ENCODE results near the gene HEG1.

The HEG1 gene

DNA sequence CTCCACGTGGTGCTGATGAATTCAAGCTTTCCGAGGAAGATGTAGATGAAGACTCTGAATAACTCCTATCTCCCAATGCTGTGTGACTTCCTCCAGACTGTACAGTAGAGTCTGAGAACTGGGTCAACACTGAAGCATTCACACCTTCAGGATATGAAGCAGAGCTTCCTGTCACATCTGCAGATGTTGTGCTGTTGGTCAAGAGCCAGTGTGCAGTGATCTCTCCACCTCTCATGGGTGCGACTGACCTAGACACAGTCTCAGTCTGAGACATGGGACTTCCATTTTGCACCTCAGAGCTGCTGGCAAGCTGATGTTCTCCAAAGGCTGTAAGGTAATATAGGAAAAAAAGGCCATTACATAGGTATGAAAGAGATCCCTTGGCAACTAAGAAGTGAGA, 36.5 kb downstream of the HEG1 start:
- TF ChIP-seq, protein P1, sequence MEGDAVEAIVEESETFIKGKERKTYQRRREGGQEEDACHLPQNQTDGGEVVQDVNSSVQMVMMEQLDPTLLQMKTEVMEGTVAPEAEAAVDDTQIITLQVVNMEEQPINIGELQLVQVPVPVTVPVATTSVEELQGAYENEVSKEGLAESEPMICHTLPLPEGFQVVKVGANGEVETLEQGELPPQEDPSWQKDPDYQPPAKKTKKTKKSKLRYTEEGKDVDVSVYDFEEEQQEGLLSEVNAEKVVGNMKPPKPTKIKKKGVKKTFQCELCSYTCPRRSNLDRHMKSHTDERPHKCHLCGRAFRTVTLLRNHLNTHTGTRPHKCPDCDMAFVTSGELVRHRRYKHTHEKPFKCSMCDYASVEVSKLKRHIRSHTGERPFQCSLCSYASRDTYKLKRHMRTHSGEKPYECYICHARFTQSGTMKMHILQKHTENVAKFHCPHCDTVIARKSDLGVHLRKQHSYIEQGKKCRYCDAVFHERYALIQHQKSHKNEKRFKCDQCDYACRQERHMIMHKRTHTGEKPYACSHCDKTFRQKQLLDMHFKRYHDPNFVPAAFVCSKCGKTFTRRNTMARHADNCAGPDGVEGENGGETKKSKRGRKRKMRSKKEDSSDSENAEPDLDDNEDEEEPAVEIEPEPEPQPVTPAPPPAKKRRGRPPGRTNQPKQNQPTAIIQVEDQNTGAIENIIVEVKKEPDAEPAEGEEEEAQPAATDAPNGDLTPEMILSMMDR (conservative IDR thresholded peaks at IDR 0.05) = no peak
- TF ChIP-seq ZFX (IDR thresholded peaks at IDR 0.05) = no peak

GRCh38 chr3:125017406-125017805, 38.4 kb downstream of the HEG1 start:
- H3K27ac ChIP-seq = no peak overlapping the region
- TF ChIP-seq, protein P1 (conservative IDR thresholded peaks at IDR 0.05) = no peak
- TF ChIP-seq ZFX (IDR thresholded peaks at IDR 0.05) = no peak

More for the DNA sequence above, 36.5 kb downstream of the HEG1 start:
- H3K27ac ChIP-seq = no peak overlapping the region

GRCh38 chr3:125014570-125015179, 41.1 kb downstream of the HEG1 start:
- H3K27ac ChIP-seq = no peak overlapping the region
- TF ChIP-seq ZFX (IDR thresholded peaks at IDR 0.05) = no peak
- TF ChIP-seq, protein P1 (conservative IDR thresholded peaks at IDR 0.05) = no peak

GRCh38 chr3:125013095-125013494, 42.7 kb downstream of the HEG1 start:
- TF ChIP-seq, protein P1 (conservative IDR thresholded peaks at IDR 0.05) = no peak
- TF ChIP-seq ZFX (IDR thresholded peaks at IDR 0.05) = no peak

GRCh38 chr3:125011941-125012340, 43.9 kb downstream of the HEG1 start:
- no peak for TF ChIP-seq ZFX (IDR thresholded peaks at IDR 0.05)
- TF ChIP-seq, protein P1 (conservative IDR thresholded peaks at IDR 0.05) = no peak
- no peak overlapping the region for H3K27ac ChIP-seq

More at GRCh38 chr3:125013095-125013494, 42.7 kb downstream of the HEG1 start:
- H3K27ac ChIP-seq = no peak overlapping the region

DNA sequence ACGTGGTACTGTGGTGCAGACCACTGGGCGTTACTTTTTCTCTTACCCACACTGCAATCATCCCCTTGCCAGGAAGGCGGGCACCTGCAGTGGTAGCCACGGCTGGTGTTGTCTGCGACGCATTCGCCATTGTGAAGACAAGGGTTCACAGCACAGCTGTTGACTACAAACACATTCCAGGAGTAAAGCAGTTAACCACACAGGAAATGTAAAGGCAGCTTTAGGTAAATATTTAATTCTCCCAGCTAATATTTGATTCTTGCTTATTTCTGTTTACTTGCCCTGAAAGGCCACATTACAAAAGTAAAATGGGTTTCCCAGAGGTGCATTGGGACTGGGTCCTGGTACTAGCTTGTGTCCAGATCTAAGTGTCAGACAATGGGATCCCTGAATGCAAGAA, 45.4 kb downstream of the HEG1 start:
- TF ChIP-seq ZFX (IDR thresholded peaks at IDR 0.05) = no peak
- TF ChIP-seq, protein P1 (conservative IDR thresholded peaks at IDR 0.05) = no peak
- no peak overlapping the region for H3K27ac ChIP-seq

DNA sequence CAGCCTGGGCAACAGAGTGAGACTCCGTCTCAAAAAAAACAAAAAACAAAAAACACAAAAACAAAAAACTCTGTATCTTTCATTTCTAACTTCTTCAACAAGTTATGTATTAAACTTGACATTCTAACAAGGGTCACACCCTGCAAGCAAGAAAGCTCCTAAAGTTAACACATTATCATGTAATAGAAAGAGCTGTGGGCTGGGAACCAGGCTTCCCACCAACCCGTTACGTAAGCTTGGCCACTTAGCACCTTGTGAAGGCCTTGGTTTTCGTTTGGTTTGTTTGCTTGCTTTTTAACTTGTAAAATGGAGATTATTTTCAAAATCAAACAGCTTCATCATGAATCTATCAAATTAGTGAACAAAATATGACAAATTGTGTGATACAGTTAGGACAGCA, 47.0 kb downstream of the HEG1 start:
- TF ChIP-seq, protein P1 (conservative IDR thresholded peaks at IDR 0.05) = no peak
- TF ChIP-seq ZFX (IDR thresholded peaks at IDR 0.05) = no peak
- no peak overlapping the region for H3K27ac ChIP-seq

Data from C4-2B (cell line).